ENCODE data around the gene KCNA10. TPM values are rescaled to one million over a fixed set of nuclear protein-coding genes. Genes with fewer than 3 reads are reported as not detected.

Gene KCNA10
- total RNA-seq (2022; extraction: Qiagen RNA extraction) = not detected in 5 replicates

GRCh38 chr1:110519125-110519810 lies at the start of gene KCNA10:
Gene KCNA10, minus strand, starts transcription at chr1:110519175. Its CDS starts 388 bp downstream, at chr1:110518787.

Other genes starting within 250 kb of the KCNA10 start
- 6.4 to 8.6 TPM (median 7.6 TPM) in 5 replicates for gene RBM15, start 179.8 kb downstream of the KCNA10 start, total RNA-seq (2022; extraction: Qiagen RNA extraction)
- gene SLC16A4, start 128.1 kb downstream of the KCNA10 start, total RNA-seq (2022; extraction: Qiagen RNA extraction) = 22.7 to 39.9 TPM (median 29.3 TPM) in 5 replicates
- 177 to 185 TPM (median 179 TPM) in 5 replicates for gene LAMTOR5, start 111.5 kb downstream of the KCNA10 start, total RNA-seq (2022; extraction: Qiagen RNA extraction)
- not detected in 5 replicates for gene PROK1, start 68.0 kb downstream of the KCNA10 start, total RNA-seq (2022; extraction: Qiagen RNA extraction)
- gene KCNA2, start 87.2 kb upstream of the KCNA10 start, total RNA-seq (2022; extraction: Qiagen RNA extraction) = 0.02 to 0.05 TPM (median 0.03 TPM) in 5 replicates
- not detected in 5 replicates for gene KCNA3, start 155.8 kb upstream of the KCNA10 start, total RNA-seq (2022; extraction: Qiagen RNA extraction)

Measured in A549 treated with AZD2906 at 1 μM for 4 hours (cell line).